Fibroblast of mammary gland (primary cell): ENCODE results near the gene NDC80.

Experiments
- DNase-seq: peaks from one replicate; pipeline ENCODE4 v3.0.0-alpha.2; 2010; ENCODE audit warnings: low read depth
- H3K4me3 ChIP-seq: 2 replicates; pipeline ENCODE4 v1.5.1; 2011; ENCODE audit warnings: low read depth, mild to moderate bottlenecking, low read length, moderate library complexity; ENCODE audit not compliant: control insufficient read depth
- TF ChIP-seq, protein P1 (sequence below): conservative IDR thresholded peaks from 2 replicates; pipeline ENCODE4 v1.5.1; 2011; ENCODE audit warnings: low read depth, low read length, inconsistent platforms; ENCODE audit not compliant: control insufficient read depth, insufficient read depth

Gene NDC80

DNA sequence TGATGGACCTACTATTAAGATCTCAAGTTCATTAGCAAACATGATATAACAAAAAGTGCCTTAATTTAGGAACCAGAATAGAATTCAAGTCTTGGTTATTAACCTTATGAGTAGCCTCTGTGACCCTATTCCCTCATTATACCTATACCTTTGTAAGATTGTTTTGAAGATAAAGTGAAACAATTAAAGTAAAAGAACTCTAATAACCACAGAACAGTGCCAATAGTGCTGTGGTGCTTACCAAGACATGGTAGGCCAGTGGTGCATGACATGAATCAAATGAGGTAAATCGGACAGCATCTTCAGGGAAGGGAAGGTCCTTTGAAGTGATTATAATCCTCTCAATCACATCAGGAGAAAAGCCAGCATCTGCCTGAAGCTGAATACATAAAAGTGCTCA is 36.5 kb upstream of the NDC80 start:
- no peak overlapping the region for H3K4me3 ChIP-seq
- DNase-seq = no peak
- TF ChIP-seq, protein P1, sequence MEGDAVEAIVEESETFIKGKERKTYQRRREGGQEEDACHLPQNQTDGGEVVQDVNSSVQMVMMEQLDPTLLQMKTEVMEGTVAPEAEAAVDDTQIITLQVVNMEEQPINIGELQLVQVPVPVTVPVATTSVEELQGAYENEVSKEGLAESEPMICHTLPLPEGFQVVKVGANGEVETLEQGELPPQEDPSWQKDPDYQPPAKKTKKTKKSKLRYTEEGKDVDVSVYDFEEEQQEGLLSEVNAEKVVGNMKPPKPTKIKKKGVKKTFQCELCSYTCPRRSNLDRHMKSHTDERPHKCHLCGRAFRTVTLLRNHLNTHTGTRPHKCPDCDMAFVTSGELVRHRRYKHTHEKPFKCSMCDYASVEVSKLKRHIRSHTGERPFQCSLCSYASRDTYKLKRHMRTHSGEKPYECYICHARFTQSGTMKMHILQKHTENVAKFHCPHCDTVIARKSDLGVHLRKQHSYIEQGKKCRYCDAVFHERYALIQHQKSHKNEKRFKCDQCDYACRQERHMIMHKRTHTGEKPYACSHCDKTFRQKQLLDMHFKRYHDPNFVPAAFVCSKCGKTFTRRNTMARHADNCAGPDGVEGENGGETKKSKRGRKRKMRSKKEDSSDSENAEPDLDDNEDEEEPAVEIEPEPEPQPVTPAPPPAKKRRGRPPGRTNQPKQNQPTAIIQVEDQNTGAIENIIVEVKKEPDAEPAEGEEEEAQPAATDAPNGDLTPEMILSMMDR = no peak

DNA sequence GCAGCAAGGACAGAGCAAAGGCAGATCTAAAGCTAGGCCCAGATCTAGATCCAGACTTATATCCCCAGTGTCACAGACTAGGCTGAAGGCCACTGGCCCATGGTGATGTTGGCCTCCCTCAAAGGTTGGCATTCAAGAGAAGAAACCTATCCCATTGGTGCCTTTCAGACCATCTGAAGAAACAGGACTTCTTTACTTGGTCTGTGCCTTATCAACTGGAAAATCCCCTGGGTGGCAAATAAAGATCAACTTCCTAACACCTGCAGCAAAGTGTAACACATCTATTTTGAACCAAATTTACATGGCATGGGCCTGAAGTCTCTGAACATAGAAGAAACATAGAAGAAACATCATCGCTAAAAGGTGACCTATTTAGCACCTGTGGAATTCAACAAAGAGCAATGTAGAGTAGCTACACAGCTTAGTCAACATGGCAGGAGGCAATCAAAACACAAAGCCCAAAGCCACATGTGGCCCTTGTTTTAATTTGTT is 35.9 kb upstream of the NDC80 start:
- H3K4me3 ChIP-seq = no peak overlapping the region
- TF ChIP-seq, protein P1 = no peak
- DNase-seq = no peak

DNA sequence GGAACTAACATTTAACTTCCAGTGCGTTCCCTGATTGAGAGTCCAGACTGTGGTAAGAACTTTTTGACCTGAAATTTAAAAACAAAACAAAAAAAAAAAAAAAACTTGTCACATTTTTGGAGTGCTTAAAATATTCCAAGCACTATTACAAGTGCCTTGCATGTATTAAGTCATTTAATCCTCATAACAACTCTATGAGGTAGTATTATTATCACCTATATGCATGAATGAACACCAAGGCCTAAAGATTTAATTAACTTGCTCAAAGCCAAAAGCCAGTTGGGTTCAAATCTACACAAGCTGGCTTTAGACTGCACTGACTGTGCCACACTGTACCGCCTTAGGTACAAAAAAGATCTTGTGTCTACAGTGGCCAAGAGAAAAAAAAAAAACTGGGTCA is 35.3 kb upstream of the NDC80 start:
- H3K4me3 ChIP-seq = no peak overlapping the region
- DNase-seq = no peak
- TF ChIP-seq, protein P1 = no peak

DNA sequence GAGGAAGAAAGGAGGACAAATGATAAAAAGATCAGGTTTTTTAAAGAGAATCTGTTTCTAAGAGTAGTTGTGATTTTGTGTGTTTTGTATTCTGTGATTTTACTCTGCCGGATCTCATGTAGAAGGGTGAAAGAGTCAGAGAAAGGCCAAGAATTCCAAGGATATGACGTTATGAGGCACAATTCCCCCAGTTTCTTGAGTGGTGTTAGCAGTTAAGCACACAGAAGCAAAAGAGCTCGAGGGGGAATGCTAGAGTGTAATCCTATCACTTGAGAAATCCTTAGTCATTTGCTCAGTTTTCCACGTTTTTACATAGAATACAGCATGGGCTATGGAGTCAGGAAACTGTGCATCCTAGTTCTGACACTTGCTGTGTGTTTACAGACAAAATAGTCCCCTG is 34.9 kb upstream of the NDC80 start:
- no peak overlapping the region for H3K4me3 ChIP-seq
- DNase-seq = peak; percentile 64
- TF ChIP-seq, protein P1 = no peak

DNA sequence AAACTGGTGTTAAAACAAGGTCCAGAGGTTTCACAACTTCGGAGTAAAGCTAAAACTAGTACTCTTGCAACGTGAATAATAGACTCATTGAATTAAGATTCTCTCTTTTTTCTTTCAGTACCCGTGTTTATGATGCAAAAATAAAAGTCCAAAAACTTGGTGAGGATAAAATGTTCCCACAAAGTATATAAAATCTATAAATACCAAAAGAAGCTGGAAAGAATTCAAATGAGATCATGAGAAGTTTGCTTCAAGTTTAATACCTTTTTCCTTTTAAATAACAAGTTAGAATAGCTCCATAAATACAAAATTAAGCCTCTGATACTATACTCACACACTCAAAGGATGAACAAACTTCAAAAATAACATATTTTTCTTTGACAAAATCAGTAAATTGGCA is 34.1 kb upstream of the NDC80 start:
- DNase-seq = no peak
- TF ChIP-seq, protein P1 = no peak
- no peak overlapping the region for H3K4me3 ChIP-seq

DNA sequence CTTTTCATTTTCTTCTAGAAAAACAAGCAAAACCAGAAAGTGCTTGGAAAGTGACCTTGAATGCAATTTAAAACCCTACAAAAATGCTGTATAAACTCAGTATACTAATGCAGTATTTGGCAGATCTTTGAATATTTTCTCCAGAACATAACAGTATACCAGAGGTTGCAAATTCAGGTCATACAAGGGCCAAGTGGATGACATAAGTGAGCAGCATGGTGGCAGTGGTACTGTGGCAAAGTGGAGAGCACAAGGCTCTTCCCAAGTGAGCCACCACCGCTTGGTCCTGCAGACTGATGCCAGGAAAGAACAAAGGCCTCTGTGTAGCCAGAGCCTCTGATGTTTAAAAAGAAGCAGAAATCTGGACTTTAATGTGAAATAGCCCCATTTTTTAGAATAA is 33.1 kb upstream of the NDC80 start:
- no peak for DNase-seq
- TF ChIP-seq, protein P1 = no peak
- H3K4me3 ChIP-seq = no peak overlapping the region

DNA sequence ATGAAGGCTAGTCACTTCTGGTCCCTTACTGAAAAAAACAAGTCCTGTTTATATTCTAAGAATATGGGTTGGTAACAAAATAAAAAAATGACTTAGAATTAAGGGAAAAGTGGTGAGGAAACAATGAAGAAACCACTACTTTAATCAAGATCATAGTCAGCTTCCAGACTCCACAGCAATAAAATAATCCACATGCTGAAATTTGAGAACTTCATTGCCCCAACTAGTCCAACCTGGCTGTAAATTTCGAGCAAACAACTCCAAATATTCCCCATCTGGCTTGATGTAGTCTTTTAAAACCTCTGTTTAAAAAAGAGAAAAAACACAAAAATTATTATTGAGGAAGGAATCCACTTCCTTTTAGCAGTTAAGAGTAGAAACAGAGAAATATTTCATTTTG is 32.5 kb upstream of the NDC80 start:
- no peak overlapping the region for H3K4me3 ChIP-seq
- peak; percentile 13 for DNase-seq
- TF ChIP-seq, protein P1 = no peak
